HepG2 (cell line): Measurements from ENCODE around the gene METTL1. TPM values are rescaled to one million over a fixed set of nuclear protein-coding genes. Genes with fewer than 3 reads are reported as not detected.

Source experiments
- FOXJ3 ChIP-seq: sonication (generic); formaldehyde crosslinking; IDR thresholded peaks from 2 replicates; pipeline ENCODE4 v1.4.0; 2020; ENCODE audit warnings: missing genetic modification reagents, mild to moderate bottlenecking, borderline replicate concordance
- FOXP4 ChIP-seq: sonication (generic); formaldehyde crosslinking; IDR thresholded peaks from 2 replicates; pipeline ENCODE4 v1.4.0; 2020; ENCODE audit warnings: missing genetic modification reagents
- HMG20B ChIP-seq: conservative IDR thresholded peaks from 2 replicates; pipeline ENCODE4 v1.6.1; 2016; ENCODE audit warnings: missing genetic modification reagents, missing compliant biosample characterization
- HOXA5 ChIP-seq: sonication (generic); formaldehyde crosslinking; IDR thresholded peaks from 2 replicates; pipeline ENCODE4 v1.4.0; 2020; ENCODE audit warnings: missing genetic modification reagents
- KLF13 ChIP-seq: sonication (generic); formaldehyde crosslinking; IDR thresholded peaks from 2 replicates; pipeline ENCODE4 v1.4.0; 2020; ENCODE audit warnings: mild to moderate bottlenecking, missing genetic modification reagents
- MAFK ChIP-seq, 2 experiments: IDR thresholded peaks in 1 of 2; conservative IDR thresholded peaks in 1 of 2; 2 replicates each; pipeline ENCODE4 v1.6.1; 2011; ENCODE audit warnings: improper control_type of control experiment in 2 of 2, low read length in 2 of 2
- MTF2 ChIP-seq: sonication (generic); formaldehyde crosslinking; IDR thresholded peaks from 2 replicates; pipeline ENCODE4 v1.5.0; 2020; ENCODE audit warnings: missing genetic modification reagents, borderline replicate concordance
- MYPOP ChIP-seq: sonication (generic); formaldehyde crosslinking; IDR thresholded peaks from 2 replicates; pipeline ENCODE4 v1.8.1; 2023; ENCODE audit warnings: mild to moderate bottlenecking, moderate library complexity, missing genetic modification reagents
- REL ChIP-seq: sonication (generic); formaldehyde crosslinking; conservative IDR thresholded peaks from 2 replicates; pipeline ENCODE4 v1.8.0; 2022; ENCODE audit warnings: mild to moderate bottlenecking, missing genetic modification reagents, moderate library complexity
- RXRB ChIP-seq: IDR thresholded peaks from 2 replicates; pipeline ENCODE4 v1.6.1; 2016; ENCODE audit warnings: borderline replicate concordance, missing genetic modification reagents, missing compliant biosample characterization
- SMAD9 ChIP-seq: sonication (generic); formaldehyde crosslinking; IDR thresholded peaks from 2 replicates; pipeline ENCODE4 v1.5.1; 2020; ENCODE audit warnings: mild to moderate bottlenecking, missing genetic modification reagents
- SNRNP70 ChIP-seq: fragments of 200-400 bp; formaldehyde crosslinking; IDR thresholded peaks from 2 replicates; pipeline ENCODE4 v1.6.1; 2017; ENCODE audit warnings: mild to moderate bottlenecking, low read depth, low read length, moderate library complexity
- TOE1 ChIP-seq: sonication (generic); formaldehyde crosslinking; IDR thresholded peaks from 2 replicates; pipeline ENCODE4 v1.4.0; 2020; ENCODE audit warnings: mild to moderate bottlenecking, missing genetic modification reagents
- ZBTB26 ChIP-seq: IDR thresholded peaks from 2 replicates; pipeline ENCODE4 v1.6.1; 2016; ENCODE audit warnings: missing compliant biosample characterization, missing genetic modification reagents, borderline replicate concordance
- ZBTB7B ChIP-seq: sonication (generic); formaldehyde crosslinking; IDR thresholded peaks from 2 replicates; pipeline ENCODE4 v1.4.0; 2020; ENCODE audit warnings: missing genetic modification reagents
- ZNF24 ChIP-seq: fragments of 450-650 bp; IDR thresholded peaks from 2 replicates; pipeline ENCODE4 v1.6.1; 2017; ENCODE audit warnings: antibody characterized with exemption, mild to moderate bottlenecking
- ZNF549 ChIP-seq: sonication (generic); formaldehyde crosslinking; IDR thresholded peaks from 2 replicates; pipeline ENCODE4 v1.5.0; 2020; ENCODE audit warnings: missing genetic modification reagents
- ZNF552 ChIP-seq: sonication (generic); formaldehyde crosslinking; IDR thresholded peaks from 2 replicates; pipeline ENCODE4 v1.9.0; 2022; ENCODE audit warnings: missing genetic modification reagents, mild to moderate bottlenecking, borderline replicate concordance
- polyA plus RNA-seq, 8 experiments: library from polyadenylated mRNA; depleted of rRNA in 3 of 8; stranded (reverse) in 7 of 8; unstranded in 1 of 8; fragments of >200 nt; fragmentation: Illumina TruSeq in 4 of 8; extraction: Trizol in 4 of 8; gene quantifications; 2 replicates each; pipeline versions ENCODE4 v1.2.1 to v1.2.3, GENCODE V29; 2011 to 2016; ENCODE audit warnings: low read depth in 4 of 8, missing spikeins in 1 of 8, mixed read lengths in 1 of 8; ENCODE audit not compliant: insufficient read depth in 1 of 8
- total RNA-seq, 5 experiments: library from RNA; depleted of rRNA; stranded (reverse); fragments of >200 nt; fragmentation: Illumina TruSeq; extraction: Trizol; gene quantifications; 2 replicates each; pipeline ENCODE4 v1.2.3, GENCODE V29; 2016; ENCODE audit warnings: low read depth in 1 of 5
- TF ChIP-seq, protein P1 (sequence below): IDR thresholded peaks from 2 replicates; pipeline ENCODE4 v1.6.1; 2016; ENCODE audit warnings: mild to moderate bottlenecking
- TF ChIP-seq, protein P2 (sequence below): sonication (generic); formaldehyde crosslinking; IDR thresholded peaks from 2 replicates; pipeline ENCODE4 v1.5.1; 2020; ENCODE audit warnings: missing genetic modification reagents, mild to moderate bottlenecking, borderline replicate concordance
- TF ChIP-seq, protein P3 (sequence below): IDR thresholded peaks from 2 replicates; pipeline ENCODE4 v1.6.1; 2016; ENCODE audit warnings: low read depth, borderline replicate concordance

Gene METTL1
- total and polyA plus RNA-seq, 2 of the 13 experiments (the other 11 are each of a cell fraction or from before 2014, with no cell fraction given), result 34.7 to 36.9 TPM

- TF ChIP-seq FOXJ3 (CRISPR knock-in tag) (no peak), ZNF24 (no peak), MTF2 (no peak), KLF13 (CRISPR knock-in tag) (no peak), ZBTB7B (peak; percentile 60; the same call in 1 of the 2 replicates), ZNF549 (CRISPR knock-in tag) (no peak), REL (CRISPR knock-in tag) (peak; percentile 47; the same call in 1 of the 2 replicates), FOXP4 (CRISPR knock-in tag) (peak; percentile 32; the same call in 1 of the 2 replicates), MAFK (conservative IDR thresholded peaks at IDR 0.05 in 1 of 2, IDR thresholded peaks at IDR 0.05 in 1 of 2; ENCODE audit: low read length in 2 of 2) (no peak), HMG20B (CRISPR knock-in tag) (0 out of 2 replicates have a peak, but pooled peaks have one; percentile 28), SMAD9 (CRISPR knock-in tag) (no peak), RXRB (CRISPR knock-in tag) (no peak; the same call in 1 of the 2 replicates), ZBTB26 (CRISPR knock-in tag) (no peak), ZNF552 (CRISPR knock-in tag) (0 out of 2 replicates have a peak, but pooled peaks have one; percentile 61), HOXA5 (CRISPR knock-in tag) (peak; percentile 64; the same call in 1 of the 2 replicates), SNRNP70 (no peak), TOE1 (no peak), MYPOP (CRISPR knock-in tag) (0 out of 2 replicates have a peak, but pooled peaks have one; percentile 56)
- TF ChIP-seq, protein P1, sequence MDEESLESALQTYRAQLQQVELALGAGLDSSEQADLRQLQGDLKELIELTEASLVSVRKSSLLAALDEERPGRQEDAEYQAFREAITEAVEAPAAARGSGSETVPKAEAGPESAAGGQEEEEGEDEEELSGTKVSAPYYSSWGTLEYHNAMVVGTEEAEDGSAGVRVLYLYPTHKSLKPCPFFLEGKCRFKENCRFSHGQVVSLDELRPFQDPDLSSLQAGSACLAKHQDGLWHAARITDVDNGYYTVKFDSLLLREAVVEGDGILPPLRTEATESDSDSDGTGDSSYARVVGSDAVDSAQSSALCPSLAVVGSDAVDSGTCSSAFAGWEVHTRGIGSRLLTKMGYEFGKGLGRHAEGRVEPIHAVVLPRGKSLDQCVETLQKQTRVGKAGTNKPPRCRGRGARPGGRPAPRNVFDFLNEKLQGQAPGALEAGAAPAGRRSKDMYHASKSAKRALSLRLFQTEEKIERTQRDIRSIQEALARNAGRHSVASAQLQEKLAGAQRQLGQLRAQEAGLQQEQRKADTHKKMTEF (CRISPR knock-in tag), result peak; percentile 33; the same call in 1 of the 2 replicates
- TF ChIP-seq, protein P2, sequence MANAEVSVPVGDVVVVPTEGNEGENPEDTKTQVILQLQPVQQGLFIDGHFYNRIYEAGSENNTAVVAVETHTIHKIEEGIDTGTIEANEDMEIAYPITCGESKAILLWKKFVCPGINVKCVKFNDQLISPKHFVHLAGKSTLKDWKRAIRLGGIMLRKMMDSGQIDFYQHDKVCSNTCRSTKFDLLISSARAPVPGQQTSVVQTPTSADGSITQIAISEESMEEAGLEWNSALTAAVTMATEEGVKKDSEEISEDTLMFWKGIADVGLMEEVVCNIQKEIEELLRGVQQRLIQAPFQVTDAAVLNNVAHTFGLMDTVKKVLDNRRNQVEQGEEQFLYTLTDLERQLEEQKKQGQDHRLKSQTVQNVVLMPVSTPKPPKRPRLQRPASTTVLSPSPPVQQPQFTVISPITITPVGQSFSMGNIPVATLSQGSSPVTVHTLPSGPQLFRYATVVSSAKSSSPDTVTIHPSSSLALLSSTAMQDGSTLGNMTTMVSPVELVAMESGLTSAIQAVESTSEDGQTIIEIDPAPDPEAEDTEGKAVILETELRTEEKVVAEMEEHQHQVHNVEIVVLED (CRISPR knock-in tag), result peak; percentile 34; the same call in 1 of the 2 replicates
- TF ChIP-seq, protein P3, sequence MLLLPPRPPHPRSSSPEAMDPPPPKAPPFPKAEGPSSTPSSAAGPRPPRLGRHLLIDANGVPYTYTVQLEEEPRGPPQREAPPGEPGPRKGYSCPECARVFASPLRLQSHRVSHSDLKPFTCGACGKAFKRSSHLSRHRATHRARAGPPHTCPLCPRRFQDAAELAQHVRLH (CRISPR knock-in tag), result 0 out of 2 replicates have a peak, but pooled peaks have one; percentile 77
Observed at GRCh38 chr12:57765003-57765697, 6.8 kb downstream of the METTL1 start (continued).
